NB4 (cell line): ENCODE measurements around the gene WDR37.

Experiments
- CTCF ChIP-seq: IDR thresholded peaks from one replicate; pipeline ENCODE4 v1.5.1; 2012; ENCODE audit warnings: low read depth, low read length
- POLR2A ChIP-seq: IDR thresholded peaks from 2 replicates; pipeline ENCODE4 v1.6.1; 2011; ENCODE audit warnings: mild to moderate bottlenecking; ENCODE audit not compliant: insufficient read length; ENCODE audit errors: extremely low read depth

- no peak for TF ChIP-seq POLR2A
- no peak for TF ChIP-seq CTCF
Measured at GRCh38 chr10:1054684-1055083, 1.5 kb upstream of the WDR37 start.
